Esophagus (tissue), 2 donors: ENCODE data around the gene FAM89A. TPM values are rescaled to one million over a fixed set of nuclear protein-coding genes. Genes with fewer than 3 reads are reported as not detected.
"Not testable (repeated sequence)": the region's sequence is repeated elsewhere in the genome, so short reads cannot be mapped to it uniquely, and the experiment has no call there.

Experiments
- H3K27ac ChIP-seq, 2 donors: one replicate each; pipeline ENCODE4 v1.5.1; 2013; ENCODE audit warnings: low read depth in 2 of 2, mild to moderate bottlenecking in 2 of 2, inconsistent platforms in 1 of 2, low read length in 1 of 2, moderate library complexity in 1 of 2
- H3K27me3 ChIP-seq, 2 donors: one replicate each; pipeline ENCODE4 v1.6.1; 2013; ENCODE audit warnings: low read length in 2 of 2, control low read depth in 1 of 2, mild to moderate bottlenecking in 1 of 2; ENCODE audit not compliant: insufficient read depth in 2 of 2, control insufficient read depth in 1 of 2
- H3K36me3 ChIP-seq, 2 donors: one replicate each; pipeline ENCODE4 v1.6.1; 2013; ENCODE audit warnings: low read length in 1 of 2; ENCODE audit not compliant: control insufficient read depth in 2 of 2, insufficient read depth in 2 of 2
- H3K4me1 ChIP-seq, 2 donors: one replicate each; pipeline ENCODE4 v1.6.1; 2013; ENCODE audit warnings: low read length in 1 of 2; ENCODE audit not compliant: control insufficient read depth in 2 of 2, insufficient read depth in 2 of 2
- H3K4me3 ChIP-seq, 2 donors: one replicate each; pipeline ENCODE4 v1.5.1; 2013; ENCODE audit warnings: low read length in 2 of 2, mild to moderate bottlenecking in 2 of 2, low read depth in 1 of 2, moderate library complexity in 1 of 2
- H3K9me3 ChIP-seq, 2 donors: one replicate each; pipeline ENCODE4 v1.6.1; 2013; ENCODE audit warnings: mild to moderate bottlenecking in 2 of 2, low read depth in 1 of 2, low read length in 1 of 2, moderate library complexity in 1 of 2; ENCODE audit not compliant: control insufficient read depth in 2 of 2, insufficient read depth in 1 of 2
- WGBS, 2 donors: extraction: QIAGEN DNeasy Blood & Tissue Kit; methylation state at CpG; one replicate each; pipeline ENCODE4 v1.1.7; 2013; 5-methylcytosine and 5-hydroxymethylcytosine counted together
- polyA plus RNA-seq, 2 donors: library from polyadenylated mRNA; stranded (reverse); fragments of 200-250 nt; gene quantifications; one replicate each; pipeline ENCODE4 v1.2.3, GENCODE V29; 2013
- donor health status: healthy with polysubstance abuse.
- donor health status: Bipolar disorder and iron deficiency.

FAM89A gene
- polyA plus RNA-seq, 2 donors, result 6.1 to 6.7 TPM

- WGBS, 2 donors, result 82 to 83% methylated on average over 9 of the region's 9 CpGs
Measured at GRCh38 chr1:231048419-231048818, 8.4 kb upstream of the FAM89A start.

GRCh38 chr1:231047529-231047928 is 7.5 kb upstream of the FAM89A start:
- H3K4me1 ChIP-seq, H3K27ac ChIP-seq, H3K9me3 ChIP-seq, H3K4me3 ChIP-seq, H3K36me3 ChIP-seq, H3K27me3 ChIP-seq: not testable (repeated sequence)

More at GRCh38 chr1:231048419-231048818, 8.4 kb upstream of the FAM89A start:
- H3K27me3 ChIP-seq, H3K4me3 ChIP-seq, H3K27ac ChIP-seq, H3K4me1 ChIP-seq, H3K9me3 ChIP-seq, H3K36me3 ChIP-seq: not testable (repeated sequence)

- H3K27ac ChIP-seq, result no peak overlapping the region
- WGBS, 2 donors, result 75 to 78% methylated on average over 2 of the region's 2 CpGs
- H3K9me3 ChIP-seq, result no peaks in the 10 kb centered on the region
- no peaks in the 10 kb centered on the region for H3K27me3 ChIP-seq
- H3K4me1 ChIP-seq, result no peaks in the 10 kb centered on the region
- H3K36me3 ChIP-seq, result no peaks in the 10 kb centered on the region
- no peak overlapping the region for H3K4me3 ChIP-seq
Measured at GRCh38 chr1:231046730-231047395, 6.8 kb upstream of the FAM89A start.

GRCh38 chr1:231045921-231046729 is 6.1 kb upstream of the FAM89A start:
- not testable (repeated sequence) for H3K36me3 ChIP-seq, H3K4me1 ChIP-seq, H3K4me3 ChIP-seq, H3K9me3 ChIP-seq, H3K27ac ChIP-seq, H3K27me3 ChIP-seq
- 86 to 92% methylated on average over 10 of the region's 10 CpGs for WGBS, 2 donors

- H3K27me3 ChIP-seq, result no peaks in the 10 kb centered on the region
- peaks cover 0 to 7% of the 10 kb centered on the region in 2 donors for H3K4me1 ChIP-seq
- H3K27ac ChIP-seq, result no peak overlapping the region
- no peaks in the 10 kb centered on the region for H3K9me3 ChIP-seq
- no peaks in the 10 kb centered on the region for H3K36me3 ChIP-seq
- no peak overlapping the region for H3K4me3 ChIP-seq
Measured at GRCh38 chr1:231045286-231045685, 5.2 kb upstream of the FAM89A start.

GRCh38 chr1:231044588-231044987 is 4.5 kb upstream of the FAM89A start:
- WGBS, 2 donors, result 91% methylated on average over 1 of the region's 1 CpG
- no peaks in the 10 kb centered on the region for H3K27me3 ChIP-seq
- peaks cover 0 to 7% of the 10 kb centered on the region in 2 donors for H3K4me1 ChIP-seq
- H3K4me3 ChIP-seq, result no peak overlapping the region
- no peaks in the 10 kb centered on the region for H3K9me3 ChIP-seq
- no peaks in the 10 kb centered on the region for H3K36me3 ChIP-seq
- no peak overlapping the region for H3K27ac ChIP-seq

- Histone ChIP-seq H3K4me1 (peaks cover 0 to 9% of the 10 kb centered on the region in 2 donors), H3K36me3 (no peaks in the 10 kb centered on the region), H3K27me3 (no peaks in the 10 kb centered on the region), H3K9me3 (no peaks in the 10 kb centered on the region), H3K4me3 (no peak overlapping the region), H3K27ac (no peak overlapping the region)
- 75 to 77% methylated on average over 9 of the region's 9 CpGs for WGBS, 2 donors
Measured at GRCh38 chr1:231041719-231042261, 1.7 kb upstream of the FAM89A start.

GRCh38 chr1:231040800-231041718 is 1.0 kb upstream of the FAM89A start:
- no peaks in the 10 kb centered on the region for H3K9me3 ChIP-seq
- 6 to 8% methylated on average over 37 of the region's 37 CpGs for WGBS, 2 donors
- H3K27me3 ChIP-seq, result no peaks in the 10 kb centered on the region
- H3K36me3 ChIP-seq, result no peaks in the 10 kb centered on the region
- H3K27ac ChIP-seq, result peak overlapping the region in 1 of 2 donors; percentile 27
- H3K4me3 ChIP-seq, result peak overlapping the region; percentile 60 to 85
- H3K4me1 ChIP-seq, result peaks cover 0 to 9% of the 10 kb centered on the region in 2 donors
